Panc1 (cell line): ENCODE data around the gene CCDC185. TPM values are rescaled to one million over a fixed set of nuclear protein-coding genes. Genes with fewer than 3 reads are reported as not detected.

Experiments used
- ATAC-seq: fragments of 200-7000 bp; cut with Tn5 transposase; 2 replicates; pipeline ENCODE4 v1.9.1; 2020; ENCODE audit warnings: mild to moderate bottlenecking, moderate library complexity
- BruUV-seq: library from RNA; stranded (reverse); fragments of 400-500 nt; replicated peaks from 2 replicates; lab custom pipeline; 2021; lab: Mats Ljungman, UMichigan
- CTCF ChIA-PET: fragments of 300-600 bp; sonication (Branson Sonifier 250); formaldehyde crosslinking; loops from one replicate; lab custom pipeline; 2022; ENCODE audit warnings: antibody characterized with exemption; lab: Charles Lee
- POLR2A ChIA-PET: fragments of 300-600 bp; sonication (Branson Sonifier 250); formaldehyde crosslinking; loops from one replicate; lab custom pipeline; 2022; ENCODE audit warnings: antibody characterized with exemption; lab: Charles Lee
- DNase-seq: peaks from one replicate; pipeline ENCODE4 v3.0.0-alpha.2; 2010; ENCODE audit warnings: low read depth, low spot score
- H3K27ac ChIP-seq: 2 replicates; pipeline ENCODE4 v1.5.1; 2011; ENCODE audit warnings: mild to moderate bottlenecking, low read length, inconsistent platforms
- H3K27me3 ChIP-seq: fragments of 200-500 bp; sonication (Bioruptor generic); 2 replicates; pipeline ENCODE4 v1.6.0; 2014; ENCODE audit warnings: low read length, inconsistent platforms; ENCODE audit not compliant: control insufficient read depth, insufficient read depth
- H3K36me3 ChIP-seq: fragments of 200-500 bp; sonication (Bioruptor generic); 2 replicates; pipeline ENCODE4 v1.5.1; 2014; ENCODE audit warnings: inconsistent platforms, mild to moderate bottlenecking, low read length, moderate library complexity; ENCODE audit not compliant: control insufficient read depth, insufficient read depth
- H3K4me1 ChIP-seq: 2 replicates; pipeline ENCODE4 v1.5.1; 2011; ENCODE audit warnings: inconsistent platforms, mild to moderate bottlenecking, low read length, moderate library complexity; ENCODE audit not compliant: control insufficient read depth, insufficient read depth
- H3K4me3 ChIP-seq, 2 experiments: 2 replicates each; pipeline ENCODE4 v1.5.1; 2011 to 2012; ENCODE audit warnings: low read depth in 2 of 2, low read length in 2 of 2, mild to moderate bottlenecking in 2 of 2, inconsistent platforms in 1 of 2, moderate library complexity in 1 of 2
- H3K9me3 ChIP-seq: fragments of 200-500 bp; sonication (Bioruptor generic); 2 replicates; pipeline ENCODE4 v1.5.1; 2014; ENCODE audit warnings: low read depth, mild to moderate bottlenecking, inconsistent platforms, low read length, moderate library complexity; ENCODE audit not compliant: control insufficient read depth, insufficient read depth
- CTCF ChIP-seq: fragments of 450-650 bp; IDR thresholded peaks from 2 replicates; pipeline ENCODE4 v1.5.1; 2017; ENCODE audit warnings: mild to moderate bottlenecking
- POLR2AphosphoS5 ChIP-seq: IDR thresholded peaks from 2 replicates; pipeline ENCODE4 v1.6.1; 2012; ENCODE audit warnings: mild to moderate bottlenecking, low read depth, low read length, moderate library complexity
- REST ChIP-seq, 2 experiments: IDR thresholded peaks; 2 replicates each; pipeline ENCODE4 v1.6.1; 2011 to 2012; ENCODE audit warnings: low read depth in 2 of 2, control low read depth in 1 of 2, low read length in 1 of 2, mild to moderate bottlenecking in 1 of 2, moderate library complexity in 1 of 2; ENCODE audit not compliant: insufficient read depth in 1 of 2
- SIN3A ChIP-seq: IDR thresholded peaks from 2 replicates; pipeline ENCODE4 v1.6.1; 2012; ENCODE audit warnings: low read depth, mild to moderate bottlenecking, low read length, moderate library complexity, borderline replicate concordance; ENCODE audit not compliant: insufficient read depth
- TCF7L2 ChIP-seq: IDR thresholded peaks from 2 replicates; pipeline ENCODE4 v1.6.1; 2011; ENCODE audit warnings: mild to moderate bottlenecking, low read depth, low read length, inconsistent platforms
- in situ Hi-C: cut with HindIII; loops from 2 replicates; pipeline ENCODE4 v1.10.0; 2016; ENCODE audit warnings: low sequenced_read_pairs, low pct_unique_long_range_greater_than_20kb
- intact Hi-C: fragments of 100-400 bp; cut with micrococcal nuclease; formaldehyde crosslinking; loops from one replicate; pipeline ENCODE4 v1.10.0; 2022; ENCODE audit not compliant: unreplicated experiment
- total RNA-seq: library from RNA; stranded (reverse); gene quantifications from one replicate; pipeline ENCODE4 v1.2.1, GENCODE V29; 2021; ENCODE audit not compliant: unreplicated experiment

The CCDC185 gene
- total RNA-seq, 1 experiment from 2014 or later: not detected

GRCh38 chr1:223350361-223350908 is 42.8 kb upstream of the CCDC185 start:
- H3K4me1 ChIP-seq: no peaks in the 10 kb centered on the region
- CTCF ChIA-PET: no interaction called here
- no peaks in the 10 kb centered on the region for H3K9me3 ChIP-seq
- intact Hi-C loops: no loop called here
- in situ Hi-C loops: no loop called here
- TF ChIP-seq SIN3A: no peak
- TF ChIP-seq CTCF: no peak
- no peak for TF ChIP-seq REST (IDR thresholded peaks at IDR 0.05; ENCODE audit: insufficient read depth in 1 of 2, low read depth in 2 of 2, low read length in 1 of 2)
- no peak for TF ChIP-seq TCF7L2
- TF ChIP-seq POLR2AphosphoS5: no peak
- no peak for ATAC-seq
- H3K27ac ChIP-seq: no peak overlapping the region
- DNase-seq: no peak
- POLR2A ChIA-PET: no interaction called here
- H3K36me3 ChIP-seq: no peaks in the 10 kb centered on the region
- no TSS peak for BruUV-seq
- no peak overlapping the region for H3K4me3 ChIP-seq
- H3K27me3 ChIP-seq: peaks cover 9% of the 10 kb centered on the region

GRCh38 chr1:223352944-223353343 is 40.3 kb upstream of the CCDC185 start:
- in situ Hi-C loops: no loop called here
- no peak overlapping the region for H3K27ac ChIP-seq
- no peak for ATAC-seq
- DNase-seq: no peak
- no TSS peak for BruUV-seq
- no peaks in the 10 kb centered on the region for H3K4me1 ChIP-seq
- peaks cover 17% of the 10 kb centered on the region for H3K27me3 ChIP-seq
- ChIA-PET CTCF (no interaction called here), POLR2A (no interaction called here)
- TF ChIP-seq CTCF: no peak
- no peak for TF ChIP-seq SIN3A
- no peak for TF ChIP-seq TCF7L2
- TF ChIP-seq REST (IDR thresholded peaks at IDR 0.05; ENCODE audit: insufficient read depth in 1 of 2, low read depth in 2 of 2, low read length in 1 of 2): no peak
- no peak for TF ChIP-seq POLR2AphosphoS5
- no peaks in the 10 kb centered on the region for H3K36me3 ChIP-seq
- intact Hi-C loops: no loop called here
- H3K4me3 ChIP-seq: no peak overlapping the region
- H3K9me3 ChIP-seq: no peaks in the 10 kb centered on the region
